ELF-1 (cell line): ENCODE results near the gene LTBP1.
"Not testable (repeated sequence)": the region's sequence is repeated elsewhere in the genome, so short reads cannot be mapped to it uniquely, and the experiment has no call there.

Experiments used
- DNase-seq: peaks from one replicate; pipeline ENCODE4 v3.0.0-alpha.2; 2016; ENCODE audit warnings: low read depth, low spot score

Gene LTBP1

GRCh38 chr2:33380001-33380609 lies 433.4 kb downstream of the LTBP1 start:
- no peak for DNase-seq

GRCh38 chr2:33380719-33381118 lies 434.0 kb downstream of the LTBP1 start:
- DNase-seq, result no peak

GRCh38 chr2:33381301-33381858 lies 434.6 kb downstream of the LTBP1 start:
- DNase-seq, result no peak

GRCh38 chr2:33383855-33384598 lies 437.3 kb downstream of the LTBP1 start:
- DNase-seq, result no peak

GRCh38 chr2:33384599-33384961 lies 437.8 kb downstream of the LTBP1 start:
- no peak for DNase-seq

- no peak for DNase-seq
These were observed 442.2 kb downstream of the LTBP1 start for GRCh38 chr2:33388996-33389395.

GRCh38 chr2:33389695-33390094 lies 442.9 kb downstream of the LTBP1 start:
- DNase-seq, result not testable (repeated sequence)

- no peak for DNase-seq
These were observed 444.9 kb downstream of the LTBP1 start for GRCh38 chr2:33391529-33392255.

GRCh38 chr2:33392366-33392765 lies 445.6 kb downstream of the LTBP1 start:
- no peak for DNase-seq

- no peak for DNase-seq
These were observed 448.3 kb downstream of the LTBP1 start for GRCh38 chr2:33395034-33395433.

- no peak for DNase-seq
These were observed 449.0 kb downstream of the LTBP1 start for GRCh38 chr2:33395655-33396249.

GRCh38 chr2:33404321-33404720 lies 457.6 kb downstream of the LTBP1 start:
- no peak for DNase-seq

- DNase-seq, result no peak
These were observed 459.9 kb downstream of the LTBP1 start for GRCh38 chr2:33406622-33407021.

GRCh38 chr2:33408109-33408508 lies 461.4 kb downstream of the LTBP1 start:
- no peak for DNase-seq

- no peak for DNase-seq
These were observed 462.7 kb downstream of the LTBP1 start for GRCh38 chr2:33409417-33409955.

- no peak for DNase-seq
These were observed 465.0 kb downstream of the LTBP1 start for GRCh38 chr2:33411765-33412164.

- DNase-seq, result no peak
These were observed 466.2 kb downstream of the LTBP1 start for GRCh38 chr2:33412920-33413319.

- DNase-seq, result no peak
These were observed 472.9 kb downstream of the LTBP1 start for GRCh38 chr2:33419581-33420200.

GRCh38 chr2:33420726-33421125 lies 474.0 kb downstream of the LTBP1 start:
- no peak for DNase-seq

- no peak for DNase-seq
These were observed 475.1 kb downstream of the LTBP1 start for GRCh38 chr2:33421820-33422219.

- no peak for DNase-seq
These were observed 478.4 kb downstream of the LTBP1 start for GRCh38 chr2:33425161-33425560.
